HT-29 (cell line): ENCODE measurements around the gene WWOX. TPM values are rescaled to one million over a fixed set of nuclear protein-coding genes. Genes with fewer than 3 reads are reported as not detected.

Source experiments
- DNase-seq: peaks from one replicate; pipeline ENCODE4 v3.0.0-alpha.2; 2015; ENCODE audit warnings: low spot score
- total RNA-seq: library from RNA; depleted of rRNA; stranded (reverse); fragments of >200 nt; shearing (Covaris generic); gene quantifications from 2 replicates; pipeline ENCODE4 v1.2.3, GENCODE V29; 2014

Gene WWOX
- total RNA-seq, 1 experiment from 2014 or later: 27.3 TPM

- DNase-seq: no peak
Measured at GRCh38 chr16:78972006-78972405, 872.6 kb downstream of the WWOX start.

- DNase-seq: no peak
Measured at GRCh38 chr16:78972986-78973385, 873.5 kb downstream of the WWOX start.

- DNase-seq: no peak
Measured at GRCh38 chr16:78976212-78976611, 876.8 kb downstream of the WWOX start.

GRCh38 chr16:78980825-78981224, 881.4 kb downstream of the WWOX start:
- no peak for DNase-seq

GRCh38 chr16:78982096-78982744, 882.8 kb downstream of the WWOX start:
- no peak for DNase-seq

DNA sequence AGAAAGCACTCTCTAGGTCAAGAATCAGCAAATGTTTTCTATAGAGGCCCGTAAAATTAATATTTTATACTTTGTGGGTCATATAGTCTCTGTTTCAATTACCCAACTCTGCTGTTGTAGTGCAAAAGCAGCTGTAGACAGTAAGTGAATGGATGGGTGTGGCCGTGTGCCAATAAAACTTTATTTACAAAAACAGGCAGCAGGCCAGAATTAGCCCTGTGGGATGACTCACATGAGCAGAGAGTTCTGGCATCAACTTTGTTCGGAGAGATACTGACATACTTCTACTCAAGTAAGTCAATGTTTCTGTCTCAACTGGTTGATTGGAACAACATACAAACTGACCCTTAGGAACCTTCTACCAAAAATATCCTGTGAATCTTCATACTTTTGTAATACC, 884.9 kb downstream of the WWOX start:
- no peak for DNase-seq

- no peak for DNase-seq
Measured at GRCh38 chr16:78984887-78985464, 885.5 kb downstream of the WWOX start.

DNA sequence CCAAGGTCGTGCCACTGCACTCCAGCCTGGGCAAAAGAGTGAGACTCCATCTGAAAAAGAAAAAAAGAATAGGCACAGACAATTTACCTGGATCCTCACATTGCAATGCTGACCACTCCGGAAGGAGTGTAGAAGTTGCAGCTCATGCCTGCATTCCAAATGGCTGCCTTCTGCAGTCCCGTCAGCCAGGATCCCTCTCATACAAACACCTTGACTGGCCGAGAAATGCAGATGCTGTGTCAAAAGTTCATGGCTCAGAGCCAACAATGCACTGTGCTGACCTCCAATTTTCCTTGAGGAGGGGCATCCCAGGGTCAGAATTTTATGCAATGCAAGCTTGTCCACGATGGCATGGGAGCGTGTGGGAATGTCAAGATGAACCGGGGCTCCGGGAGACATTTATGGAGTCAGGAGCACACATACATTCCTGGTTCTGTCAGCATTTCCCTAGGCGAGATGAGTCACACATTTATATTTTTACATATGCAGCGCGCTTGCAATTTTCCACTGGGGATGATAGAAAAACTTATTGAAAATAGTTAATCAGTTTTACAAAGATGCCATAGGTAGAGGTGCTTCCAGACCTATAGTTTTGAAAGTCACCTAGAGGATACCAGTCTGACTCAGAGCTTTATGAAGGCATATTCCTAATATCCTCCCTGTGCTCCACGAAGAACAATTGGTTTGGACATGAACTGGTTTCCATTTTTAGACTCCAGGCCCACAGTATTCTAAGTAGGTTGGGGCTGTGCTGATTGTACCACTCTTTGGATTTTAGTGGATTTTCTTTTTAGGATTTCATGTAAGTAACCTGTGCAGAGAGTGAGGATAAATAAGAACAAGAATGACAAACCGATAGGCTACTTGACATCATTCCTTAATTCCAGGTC, 886.5 kb downstream of the WWOX start:
- DNase-seq: no peak

GRCh38 chr16:78987666-78988065, 888.2 kb downstream of the WWOX start:
- no peak for DNase-seq

DNA sequence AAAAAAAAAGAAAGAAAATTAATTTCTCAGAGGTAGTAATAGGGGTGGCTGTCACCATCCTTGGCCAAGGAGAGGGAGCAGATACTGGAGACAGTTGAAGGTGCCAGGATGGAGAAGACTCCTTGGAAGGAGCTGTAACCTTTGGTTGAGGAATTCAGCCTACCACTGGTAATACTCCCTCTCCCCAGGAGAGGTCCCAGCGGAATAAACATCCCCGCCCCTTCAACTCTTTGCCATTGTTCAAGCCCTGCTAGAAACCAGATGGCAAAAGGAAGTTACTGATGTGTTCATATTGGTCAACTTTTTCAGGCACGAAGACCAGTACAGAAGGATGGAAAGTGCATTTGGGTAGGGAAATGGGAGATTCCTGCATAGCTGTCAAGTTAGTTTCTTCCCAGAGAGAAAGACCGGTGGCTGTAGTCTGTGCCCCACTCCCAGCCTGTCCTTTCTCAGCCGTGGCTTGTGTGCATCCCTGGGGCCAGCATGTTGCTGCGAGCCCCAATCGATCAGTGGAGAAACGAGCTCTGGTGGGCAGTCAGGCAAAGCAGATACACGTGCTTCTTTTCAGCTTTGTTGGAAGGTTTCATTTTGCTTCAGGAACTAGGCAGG, 889.0 kb downstream of the WWOX start:
- DNase-seq: no peak

GRCh38 chr16:78990309-78990701, 890.9 kb downstream of the WWOX start:
- DNase-seq: no peak

DNA sequence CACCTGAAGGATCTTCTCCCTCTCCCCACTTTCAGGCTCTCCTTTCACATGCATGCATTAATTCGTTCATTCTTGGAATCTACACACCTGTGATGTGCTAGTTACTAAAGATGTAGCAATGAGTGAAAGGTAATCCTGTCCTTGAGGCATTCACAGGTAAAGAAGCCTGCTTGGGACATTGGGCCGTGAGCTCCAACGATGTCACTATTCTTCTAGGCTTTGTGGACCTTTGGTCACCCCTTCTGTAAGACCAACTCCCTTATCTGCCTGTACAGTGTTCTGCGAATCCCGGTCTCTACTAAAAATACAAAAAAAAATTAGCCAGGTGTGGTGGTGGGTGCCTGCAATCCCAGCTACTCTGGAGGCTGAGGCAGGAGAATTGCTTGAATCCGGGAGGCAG, 892.5 kb downstream of the WWOX start:
- no peak for DNase-seq

- no peak for DNase-seq
Measured at GRCh38 chr16:78993346-78993745, 893.9 kb downstream of the WWOX start.

DNA sequence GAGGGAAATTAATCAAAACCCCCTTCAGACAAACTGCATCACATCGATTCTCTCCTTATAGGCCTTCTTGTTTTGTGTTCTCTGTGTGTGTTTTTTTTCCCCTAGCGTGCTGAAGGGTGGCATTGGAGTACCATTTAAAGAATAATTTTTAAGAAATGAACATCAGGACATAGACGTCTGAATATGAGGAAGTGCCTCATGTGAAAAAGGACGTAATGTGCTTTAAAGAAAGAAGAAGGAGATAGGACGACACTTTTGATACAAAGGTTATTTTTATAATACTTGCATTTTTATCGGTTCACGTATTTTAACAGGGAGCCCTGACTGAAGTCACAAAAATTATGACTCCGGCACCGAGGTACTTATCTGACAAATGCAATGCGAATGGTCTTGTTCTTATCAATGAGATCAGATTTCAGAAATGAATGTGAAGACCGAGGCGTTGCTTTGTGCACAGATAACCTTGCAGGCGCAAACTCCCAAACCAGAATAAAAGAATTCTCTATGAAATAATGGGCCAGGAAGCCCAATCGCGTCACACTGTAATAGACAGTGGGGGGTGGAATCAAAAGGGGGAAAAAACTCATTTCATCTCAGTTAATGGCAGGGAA, 894.8 kb downstream of the WWOX start:
- no peak for DNase-seq

GRCh38 chr16:78995441-78995840, 896.0 kb downstream of the WWOX start:
- no peak for DNase-seq

DNA sequence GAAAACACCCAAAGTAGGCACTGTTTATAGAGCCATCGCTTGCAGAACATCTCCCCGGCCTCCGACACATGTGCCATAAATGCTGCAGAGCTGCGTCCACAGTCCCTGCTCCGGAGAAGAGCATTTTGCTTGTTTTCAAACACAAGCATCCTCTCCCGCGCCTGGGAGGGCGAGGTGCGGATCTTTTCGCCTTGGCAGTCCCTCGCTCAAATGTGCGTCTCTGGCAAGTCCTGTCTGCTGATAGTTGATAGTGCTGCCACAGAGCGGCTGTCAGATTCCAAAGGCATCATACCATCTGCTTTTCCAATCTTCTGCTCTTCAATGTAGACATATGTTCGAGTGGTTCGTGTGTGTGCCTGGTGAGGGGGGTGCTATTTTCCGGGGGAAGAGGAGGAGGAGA, 897.3 kb downstream of the WWOX start:
- no peak for DNase-seq

GRCh38 chr16:78998879-78999278, 899.4 kb downstream of the WWOX start:
- DNase-seq: no peak

DNA sequence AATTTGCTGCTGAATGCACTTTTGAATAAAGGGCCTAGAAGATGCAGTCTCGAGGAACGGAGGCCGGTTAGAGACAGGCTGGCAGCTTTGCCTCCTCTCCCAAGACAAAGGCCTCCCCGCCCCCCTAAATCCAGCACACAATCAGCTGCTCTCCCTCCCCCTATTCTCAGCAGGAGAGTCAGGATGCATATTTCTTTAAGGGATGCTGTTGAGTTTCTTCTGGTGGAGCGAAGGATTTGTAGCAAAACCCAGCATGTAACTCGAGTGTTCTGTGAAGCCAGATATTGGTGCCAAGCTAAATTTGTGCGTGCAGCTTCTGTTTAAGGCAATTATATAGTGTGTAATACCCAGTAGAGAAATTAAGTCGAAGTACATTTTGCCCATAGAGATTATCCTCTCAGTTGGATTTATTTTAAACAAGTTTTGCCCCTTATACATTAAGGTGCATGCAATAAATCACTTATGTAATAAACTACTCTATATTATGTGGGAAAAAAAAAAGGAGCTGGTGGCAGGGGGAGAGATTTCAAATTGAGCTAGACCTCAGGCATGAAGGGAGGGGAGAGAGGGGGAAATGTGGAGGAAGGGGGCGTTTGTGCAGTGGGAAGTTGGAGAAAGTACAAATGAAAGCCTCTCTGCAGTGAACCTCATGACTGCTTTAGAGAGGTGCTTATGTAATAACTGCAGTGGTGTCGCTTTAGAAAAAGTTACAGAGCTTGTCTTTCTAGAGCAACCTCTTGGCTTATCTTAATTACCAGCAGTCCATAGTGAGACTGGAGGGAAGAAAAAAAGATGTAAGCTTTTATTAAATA, 901.9 kb downstream of the WWOX start:
- no peak for DNase-seq

GRCh38 chr16:79003026-79003609, 903.7 kb downstream of the WWOX start:
- no peak for DNase-seq

DNA sequence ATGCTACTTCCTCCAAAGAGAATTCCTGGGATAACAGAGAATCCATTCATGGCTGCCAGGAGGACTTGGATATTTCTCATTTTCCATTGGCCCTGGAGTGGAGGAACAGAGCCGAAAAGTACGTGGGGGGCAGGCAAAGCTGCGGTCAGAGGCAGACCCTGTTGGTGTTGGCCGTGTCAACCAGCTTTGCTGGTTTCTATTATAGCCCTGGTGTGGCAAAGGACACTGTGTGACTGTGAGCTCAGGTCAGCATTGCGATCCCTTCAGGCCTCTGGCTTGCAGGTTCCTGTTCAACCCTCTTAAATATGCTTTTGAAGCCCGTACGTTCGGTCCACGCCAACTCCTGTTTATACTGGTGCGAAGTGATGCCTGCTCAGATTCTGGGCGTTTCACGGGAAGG, 904.9 kb downstream of the WWOX start:
- no peak for DNase-seq

GRCh38 chr16:79005096-79005495, 905.6 kb downstream of the WWOX start:
- DNase-seq: no peak
